A549 (cell line): ENCODE measurements around the gene XPOT. TPM values are rescaled to one million over a fixed set of nuclear protein-coding genes. Genes with fewer than 3 reads are reported as not detected.

Experiments
- ATAC-seq, 2 experiments: fragments of 200-7000 bp in 1 of 2; fragments of >200 bp in 1 of 2; cut with Nextera tagmentation in 1 of 2; cut with Tn5 transposase in 1 of 2; 3 replicates each; pipeline versions ENCODE4 v1.8.0 to v1.9.1; 2018 to 2020; ENCODE audit warnings: mild to moderate bottlenecking in 1 of 2, moderate library complexity in 1 of 2
- CTCF ChIA-PET: fragments of 300-600 bp; sonication (Branson Sonifier 250); formaldehyde crosslinking; extraction: SDS; loops from one replicate; lab custom pipeline; 2021; ENCODE audit warnings: antibody characterized with exemption, inconsistent platforms; lab: Yijun Ruan, JAX
- POLR2A ChIA-PET: fragments of 350-600 bp; formaldehyde crosslinking; extraction: SDS; loops from one replicate; lab custom pipeline; 2021; ENCODE audit warnings: antibody characterized with exemption, inconsistent platforms; lab: Yijun Ruan, JAX
- DNase-seq, 2 experiments: peaks; one replicate each; pipeline versions ENCODE4 v3.0.0 to v3.0.0-alpha.2; 2011 to 2016; ENCODE audit warnings: low read depth in 1 of 2, low spot score in 1 of 2
- FAIRE-seq: peaks from 2 replicates; lab custom pipeline; 2011; peaks lifted over from hg19 to GRCh38; lab: Jason Lieb, UNC
- H3K27ac ChIP-seq, 2 experiments: fragments of >200 bp; sonication (Bioruptor Twin); formaldehyde crosslinking; 3 replicates each; pipeline ENCODE4 v1.5.1; 2016 to 2017
- H3K4me1 ChIP-seq: fragments of >200 bp; sonication (Bioruptor Twin); formaldehyde crosslinking; 3 replicates; pipeline ENCODE4 v1.6.1; 2016
- H3K4me2 ChIP-seq: fragments of >200 bp; sonication (Bioruptor Twin); formaldehyde crosslinking; 3 replicates; pipeline ENCODE4 v1.6.1; 2016
- H3K4me3 ChIP-seq: fragments of >200 bp; sonication (Bioruptor Twin); formaldehyde crosslinking; 3 replicates; pipeline ENCODE4 v1.5.1; 2016
- H3K9me3 ChIP-seq: fragments of >200 bp; sonication (Bioruptor Twin); formaldehyde crosslinking; 3 replicates; pipeline ENCODE4 v1.6.1; 2016
- CBX8 ChIP-seq: fragments of 200-600 bp; sonication (generic); IDR thresholded peaks from 2 replicates; pipeline ENCODE4 v1.6.1; 2016
- CHD2 ChIP-seq: fragments of 150-350 bp; IDR thresholded peaks from 2 replicates; pipeline ENCODE4 v1.6.1; 2014; ENCODE audit warnings: low read length; ENCODE audit not compliant: partially characterized antibody
- CHD4 ChIP-seq: fragments of 200-600 bp; sonication (generic); IDR thresholded peaks from 2 replicates; pipeline ENCODE4 v1.6.1; 2016; ENCODE audit warnings: antibody characterized with exemption, mild to moderate bottlenecking, borderline replicate concordance
- EHF ChIP-seq: fragments of 250-450 bp; sonication (Bioruptor Pico); IDR thresholded peaks from 2 replicates; pipeline ENCODE4 v1.5.0; 2020; ENCODE audit warnings: mild to moderate bottlenecking
- EP300 ChIP-seq, 2 experiments: fragments of >200 bp; sonication (Bioruptor Twin); formaldehyde crosslinking; IDR thresholded peaks; 2 replicates in 1 of 2; 3 replicates in 1 of 2; pipeline ENCODE4 v1.6.1; 2016 to 2017
- GATA3 ChIP-seq: IDR thresholded peaks from 2 replicates; pipeline ENCODE4 v1.6.1; 2012; ENCODE audit warnings: borderline replicate concordance
- HEYL ChIP-seq: fragments of 250-450 bp; sonication (Bioruptor Pico); IDR thresholded peaks from 2 replicates; pipeline ENCODE4 v1.8.0; 2021; ENCODE audit warnings: mild to moderate bottlenecking, moderate library complexity
- HOXA7 ChIP-seq: fragments of 250-450 bp; sonication (Bioruptor Pico); IDR thresholded peaks from 2 replicates; pipeline ENCODE4 v1.5.0; 2020; ENCODE audit warnings: mild to moderate bottlenecking, moderate library complexity
- KDM1A ChIP-seq: fragments of 200-600 bp; sonication (generic); IDR thresholded peaks from 2 replicates; pipeline ENCODE4 v1.6.1; 2016; ENCODE audit warnings: low read depth, mild to moderate bottlenecking
- MYC ChIP-seq: IDR thresholded peaks from 2 replicates; pipeline ENCODE4 v1.6.1; 2012; ENCODE audit warnings: mild to moderate bottlenecking, inconsistent platforms, low read length, improper control_type of control experiment, borderline replicate concordance
- RAD21 ChIP-seq, 2 experiments: fragments of >200 bp in 1 of 2; sonication (Bioruptor Twin) in 1 of 2; formaldehyde crosslinking in 1 of 2; IDR thresholded peaks in 1 of 2; conservative IDR thresholded peaks in 1 of 2; 2 replicates in 1 of 2; 3 replicates in 1 of 2; pipeline ENCODE4 v1.6.1; 2012 to 2018; ENCODE audit warnings: inconsistent platforms in 1 of 2
- RARB ChIP-seq: fragments of 250-450 bp; sonication (Bioruptor Pico); IDR thresholded peaks from 2 replicates; pipeline ENCODE4 v1.8.0; 2021; ENCODE audit warnings: mild to moderate bottlenecking, moderate library complexity
- RCOR1 ChIP-seq: fragments of 150-350 bp; IDR thresholded peaks from 2 replicates; pipeline ENCODE4 v1.6.1; 2014; ENCODE audit warnings: antibody characterized with exemption, low read length, low read depth
- SREBF2 ChIP-seq: fragments of 450-650 bp; IDR thresholded peaks from 2 replicates; pipeline ENCODE4 v1.6.1; 2014; ENCODE audit warnings: mild to moderate bottlenecking, moderate library complexity
- TFCP2L1 ChIP-seq: fragments of 250-450 bp; sonication (Bioruptor Pico); IDR thresholded peaks from 2 replicates; pipeline ENCODE4 v1.5.0; 2021; ENCODE audit warnings: mild to moderate bottlenecking
- TP53 ChIP-seq: fragments of 250-450 bp; sonication (Bioruptor Pico); IDR thresholded peaks from 2 replicates; pipeline ENCODE4 v1.5.0; 2021; ENCODE audit warnings: mild to moderate bottlenecking, moderate library complexity
- WGBS: methylation state at CpG from one replicate; pipeline ENCODE4 v1.1.6; 2017; ENCODE audit errors: missing lambda C conversion rate; 5-methylcytosine and 5-hydroxymethylcytosine counted together
- polyA plus RNA-seq, 4 experiments: library from polyadenylated mRNA; depleted of rRNA in 3 of 4; stranded (reverse); fragments of >200 nt; fragmentation: RNase III in 1 of 4; extraction: RNeasy Plus Mini Kit Qiagen cat#74134 plus additional on column Dnase treatment in 1 of 4; gene quantifications; 2 replicates in 3 of 4; 3 replicates in 1 of 4; pipeline ENCODE4 v1.2.3, GENCODE V29; 2011 to 2017
- TF ChIP-seq, protein P1 (sequence below): fragments of >200 bp; sonication (Bioruptor Twin); formaldehyde crosslinking; IDR thresholded peaks from 2 replicates; pipeline ENCODE4 v1.6.1; 2016
- TF ChIP-seq, protein P2 (sequence below): fragments of 250-450 bp; sonication (Bioruptor Pico); IDR thresholded peaks from 2 replicates; pipeline ENCODE4 v1.5.0; 2021; ENCODE audit warnings: mild to moderate bottlenecking, moderate library complexity, borderline replicate concordance
- TF ChIP-seq, protein P3 (sequence below): fragments of 250-450 bp; sonication (Bioruptor Pico); IDR thresholded peaks from 2 replicates; pipeline ENCODE4 v1.5.0; 2020; ENCODE audit warnings: low read depth, mild to moderate bottlenecking, moderate library complexity
- TF ChIP-seq, protein P4 (sequence below): fragments of >200 bp; sonication (Bioruptor Twin); formaldehyde crosslinking; IDR thresholded peaks from 3 replicates; pipeline ENCODE4 v1.6.1; 2016

Gene XPOT
- polyA plus RNA-seq, 2 of the 4 experiments (the other 2 are of a cell fraction), result 65.9 to 229 TPM

DNA sequence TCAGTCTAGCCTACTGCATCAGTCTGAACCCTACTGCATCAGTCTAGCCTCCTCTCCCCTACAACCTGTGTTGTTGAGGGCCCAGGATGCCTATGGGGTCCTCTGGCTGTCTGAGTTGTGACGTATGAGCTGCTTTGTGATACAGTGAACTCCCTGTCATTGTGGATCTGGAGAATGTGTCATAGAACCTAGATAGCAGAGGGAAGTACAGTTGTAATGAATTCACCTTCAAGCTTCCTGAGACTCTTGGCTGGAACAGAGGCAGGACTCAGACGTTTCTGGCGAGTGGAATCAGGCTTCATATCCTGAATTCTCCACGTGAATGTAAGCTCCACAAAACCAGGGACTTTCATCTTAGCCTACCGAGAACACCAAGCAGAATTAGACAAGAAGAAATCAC lies 64.8 kb downstream of the XPOT start (continued):
- no peak for TF ChIP-seq CHD4
- TF ChIP-seq, all 56 proteins: peak for 0

DNA sequence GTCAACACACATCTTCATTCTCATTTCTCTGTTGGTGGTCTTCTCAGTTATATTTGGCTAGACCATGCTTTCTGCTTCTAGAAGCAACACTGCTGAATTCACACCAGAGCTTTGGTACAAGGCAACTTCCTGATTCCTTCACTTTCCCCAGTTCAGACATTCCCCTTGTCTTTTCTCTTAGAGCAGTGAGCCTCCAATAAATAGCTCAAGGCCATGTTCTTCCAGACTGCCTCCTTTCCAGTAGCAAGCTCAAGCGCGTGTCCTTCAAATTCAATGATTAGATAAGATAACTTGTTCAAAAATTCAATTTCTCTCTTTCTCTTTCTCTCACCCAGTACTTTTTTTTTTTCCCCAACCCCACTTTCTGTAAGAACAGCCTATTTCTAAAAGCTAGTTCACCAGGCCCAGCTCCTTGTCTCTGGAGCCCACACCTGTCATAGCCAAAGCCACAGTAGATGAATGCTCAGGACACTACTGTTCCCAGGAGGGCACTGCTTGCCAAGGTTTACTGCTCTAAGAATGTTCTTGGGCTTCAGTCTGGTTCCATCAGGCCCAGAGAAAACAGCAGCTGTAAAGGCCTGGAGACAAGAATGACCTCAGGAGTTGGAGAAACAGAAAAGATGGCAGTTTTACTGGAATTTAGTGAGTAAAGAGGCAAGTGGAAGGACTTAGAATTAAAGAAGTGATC lies 65.4 kb downstream of the XPOT start:
- H3K4me2 ChIP-seq, result no peak overlapping the region
- CTCF ChIA-PET, result interaction anchor here (1.7 kb wide), 1 partner anchor 227 kb away, joined by 4 read pairs; no protein-coding TSS in a partner anchor
- no peak for FAIRE-seq
- H3K4me3 ChIP-seq, result no peak overlapping the region
- 95% methylated on average over 2 of the region's 2 CpGs for WGBS
- TF ChIP-seq, protein P1, sequence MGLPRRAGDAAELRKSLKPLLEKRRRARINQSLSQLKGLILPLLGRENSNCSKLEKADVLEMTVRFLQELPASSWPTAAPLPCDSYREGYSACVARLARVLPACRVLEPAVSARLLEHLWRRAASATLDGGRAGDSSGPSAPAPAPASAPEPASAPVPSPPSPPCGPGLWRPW, result no peak
- TF ChIP-seq, protein P2, sequence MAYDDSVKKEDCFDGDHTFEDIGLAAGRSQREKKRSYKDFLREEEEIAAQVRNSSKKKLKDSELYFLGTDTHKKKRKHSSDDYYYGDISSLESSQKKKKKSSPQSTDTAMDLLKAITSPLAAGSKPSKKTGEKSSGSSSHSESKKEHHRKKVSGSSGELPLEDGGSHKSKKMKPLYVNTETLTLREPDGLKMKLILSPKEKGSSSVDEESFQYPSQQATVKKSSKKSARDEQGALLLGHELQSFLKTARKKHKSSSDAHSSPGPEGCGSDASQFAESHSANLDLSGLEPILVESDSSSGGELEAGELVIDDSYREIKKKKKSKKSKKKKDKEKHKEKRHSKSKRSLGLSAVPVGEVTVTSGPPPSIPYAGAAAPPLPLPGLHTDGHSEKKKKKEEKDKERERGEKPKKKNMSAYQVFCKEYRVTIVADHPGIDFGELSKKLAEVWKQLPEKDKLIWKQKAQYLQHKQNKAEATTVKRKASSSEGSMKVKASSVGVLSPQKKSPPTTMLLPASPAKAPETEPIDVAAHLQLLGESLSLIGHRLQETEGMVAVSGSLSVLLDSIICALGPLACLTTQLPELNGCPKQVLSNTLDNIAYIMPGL (CRISPR knock-in tag), result no peak
- no peak for TF ChIP-seq HEYL
- TF ChIP-seq, all 56 proteins: peak for 0
- Histone ChIP-seq H3K4me1 (no peaks in the 10 kb centered on the region), H3K27ac (no peak overlapping the region), H3K9me3 (no peaks in the 10 kb centered on the region)
- ATAC-seq, result no peak
- no peak for DNase-seq
- POLR2A ChIA-PET, result interaction anchor here (0.7 kb wide), 1 partner anchor 16 kb away, joined by 4 read pairs; no protein-coding TSS in a partner anchor

DNA sequence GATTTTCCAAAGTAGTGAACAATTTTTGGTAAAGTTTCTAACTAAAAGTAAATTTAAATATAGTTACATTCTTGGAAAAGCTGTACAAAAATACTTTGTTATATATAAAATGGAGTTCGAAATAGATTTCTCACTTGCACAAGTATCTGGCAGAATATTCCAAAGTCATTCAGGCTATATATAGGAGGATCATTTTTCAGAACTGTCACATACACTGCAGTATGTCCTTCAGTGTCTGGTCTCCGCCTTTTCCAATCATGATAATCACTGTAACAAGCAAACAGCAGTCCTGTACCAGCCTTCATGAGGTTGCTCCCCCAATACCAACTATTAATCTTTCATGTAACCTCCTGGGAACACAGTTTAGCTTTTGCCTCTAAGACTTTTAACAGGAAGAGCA lies 66.3 kb downstream of the XPOT start:
- 0 out of 3 replicates have a peak, but pooled peaks cover 2% of the 10 kb centered on the region for H3K9me3 ChIP-seq
- WGBS, result 95% methylated on average over 2 of the region's 2 CpGs
- ATAC-seq (no peak), DNase-seq (no peak), FAIRE-seq (no peak)
- H3K4me2 ChIP-seq, result no peak overlapping the region
- ChIA-PET CTCF (interaction anchor here (1.7 kb wide), 1 partner anchor 227 kb away, joined by 4 read pairs; no protein-coding TSS in a partner anchor), POLR2A (no interaction called here)
- no peak for TF ChIP-seq TP53
- TF ChIP-seq CBX8, result no peak
- TF ChIP-seq MYC, result no peak
- TF ChIP-seq, protein P3, sequence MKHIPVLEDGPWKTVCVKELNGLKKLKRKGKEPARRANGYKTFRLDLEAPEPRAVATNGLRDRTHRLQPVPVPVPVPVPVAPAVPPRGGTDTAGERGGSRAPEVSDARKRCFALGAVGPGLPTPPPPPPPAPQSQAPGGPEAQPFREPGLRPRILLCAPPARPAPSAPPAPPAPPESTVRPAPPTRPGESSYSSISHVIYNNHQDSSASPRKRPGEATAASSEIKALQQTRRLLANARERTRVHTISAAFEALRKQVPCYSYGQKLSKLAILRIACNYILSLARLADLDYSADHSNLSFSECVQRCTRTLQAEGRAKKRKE (CRISPR knock-in tag), result no peak
- TF ChIP-seq EHF (CRISPR knock-in tag), result no peak
- TF ChIP-seq RAD21 (conservative IDR thresholded peaks at IDR 0.05 in 1 of 2, IDR thresholded peaks at IDR 0.05 in 1 of 2), result no peak
- no peak for TF ChIP-seq KDM1A
- no peak for TF ChIP-seq EP300 (IDR thresholded peaks at IDR 0.05)
- TF ChIP-seq HOXA7 (CRISPR knock-in tag), result no peak
- H3K4me1 ChIP-seq, result no peaks in the 10 kb centered on the region
- no peak overlapping the region for H3K27ac ChIP-seq
- H3K4me3 ChIP-seq, result no peak overlapping the region

DNA sequence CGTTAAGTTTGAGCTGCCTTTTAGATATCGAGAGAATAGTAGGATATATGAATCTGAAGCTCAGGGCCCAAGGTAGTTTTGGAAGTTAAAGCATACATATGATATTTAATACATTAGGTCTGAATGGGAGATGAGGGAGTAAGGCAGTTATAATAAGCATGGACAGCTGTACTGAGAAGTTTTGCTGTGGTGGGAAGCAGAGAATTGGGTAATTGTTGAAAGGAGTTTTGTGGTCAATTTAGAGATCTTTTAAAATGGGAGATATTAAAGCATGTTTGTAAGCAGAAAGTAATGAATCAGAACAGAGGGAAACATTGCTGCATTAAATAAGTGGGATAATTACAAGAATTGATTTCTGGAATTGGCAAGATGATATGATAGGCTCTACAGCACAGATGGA lies 69.0 kb downstream of the XPOT start:
- FAIRE-seq (no peak), DNase-seq (no peak), ATAC-seq (no peak)
- H3K4me3 ChIP-seq, result no peak overlapping the region
- H3K9me3 ChIP-seq, result peaks cover 10% of the 10 kb centered on the region; the same call in 2 of the 3 replicates
- WGBS, result 94% methylated on average over 2 of the region's 2 CpGs
- H3K27ac ChIP-seq, result no peak overlapping the region
- ChIA-PET POLR2A (no interaction called here), CTCF (interaction anchor here (0.6 to 2.7 kb wide), 2 partner anchors 10 to 52 kb away, joined by 3 to 6 read pairs; no protein-coding TSS in a partner anchor)
- TF ChIP-seq GATA3 (no peak), CHD2 (no peak), TFCP2L1 (CRISPR knock-in tag) (no peak), HEYL (no peak), SREBF2 (no peak), RARB (CRISPR knock-in tag) (no peak), TP53 (no peak), HOXA7 (CRISPR knock-in tag) (no peak), RCOR1 (no peak)
- TF ChIP-seq, protein P4, sequence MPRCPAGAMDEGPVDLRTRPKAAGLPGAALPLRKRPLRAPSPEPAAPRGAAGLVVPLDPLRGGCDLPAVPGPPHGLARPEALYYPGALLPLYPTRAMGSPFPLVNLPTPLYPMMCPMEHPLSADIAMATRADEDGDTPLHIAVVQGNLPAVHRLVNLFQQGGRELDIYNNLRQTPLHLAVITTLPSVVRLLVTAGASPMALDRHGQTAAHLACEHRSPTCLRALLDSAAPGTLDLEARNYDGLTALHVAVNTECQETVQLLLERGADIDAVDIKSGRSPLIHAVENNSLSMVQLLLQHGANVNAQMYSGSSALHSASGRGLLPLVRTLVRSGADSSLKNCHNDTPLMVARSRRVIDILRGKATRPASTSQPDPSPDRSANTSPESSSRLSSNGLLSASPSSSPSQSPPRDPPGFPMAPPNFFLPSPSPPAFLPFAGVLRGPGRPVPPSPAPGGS, result no peak
- TF ChIP-seq, protein P2 (CRISPR knock-in tag), result no peak
- H3K4me1 ChIP-seq, result no peaks in the 10 kb centered on the region
- no peak overlapping the region for H3K4me2 ChIP-seq
